ENCODE measurements around the gene MIPOL1.

- TF ChIP-seq CTCF (IDR thresholded peaks at IDR 0.05): no peak
- TF ChIP-seq POLR2A (IDR thresholded peaks at IDR 0.05): no peak
Observed at GRCh38 chr14:37512173-37512572, 314.4 kb downstream of the MIPOL1 start.
